ENCODE data around the gene ZNF32. TPM values are rescaled to one million over a fixed set of nuclear protein-coding genes. Genes with fewer than 3 reads are reported as not detected.

Gene ZNF32
- total and polyA plus RNA-seq, 2 experiments from 2014 or later, result 15.8 to 26.1 TPM

- Histone ChIP-seq H2AFZ (peak overlapping the region; percentile 99), H3K4me1 (ENCODE audit: insufficient read depth) (no peaks in the 10 kb centered on the region), H3K4me2 (peak overlapping the region; percentile 92), H3K9me2 (ENCODE audit: insufficient read depth) (no peaks in the 10 kb centered on the region), H3K4me3 (peak overlapping the region; percentile 64), H3K36me3 (ENCODE audit: insufficient read depth) (no peaks in the 10 kb centered on the region), H3K27me3 (ENCODE audit: insufficient read depth) (peaks cover 14% of the 10 kb centered on the region), H4K20me1 (replicated peaks; ENCODE audit: insufficient read depth) (no peaks in the 10 kb centered on the region), H3K27ac (ENCODE audit: low read depth) (no peak overlapping the region), H3K79me2 (replicated peaks; ENCODE audit: insufficient read depth) (no peaks in the 10 kb centered on the region), H3F3A (replicated peaks; ENCODE audit: low read depth) (no peaks in the 10 kb centered on the region)
- H3K27ac Mint-ChIP-seq, result no peak overlapping the region
- no peaks in the 10 kb centered on the region for H3K4me1 Mint-ChIP-seq
- peaks cover 8% of the 10 kb centered on the region; the same call in 1 of the 3 replicates for H3K9me3 Mint-ChIP-seq
- peak; percentile 29 for DNase-seq (ENCODE audit: low spot score)
- no peak overlapping the region for H3K4me3 Mint-ChIP-seq
- peak; percentile 17 for ATAC-seq
- no peaks in the 10 kb centered on the region; the same call in 2 of the 3 replicates for H3K36me3 Mint-ChIP-seq (ENCODE audit: low read depth)
- TF ChIP-seq CTCF (conservative IDR thresholded peaks at IDR 0.05; ENCODE audit: low read depth in 2 of 2), result no peak
- TF ChIP-seq JUNB (IDR thresholded peaks at IDR 0.05; ENCODE audit: unreplicated experiment), result no peak
- TF ChIP-seq POLR2AphosphoS5 (IDR thresholded peaks at IDR 0.05; ENCODE audit: low read depth), result no peak
- TF ChIP-seq, protein P1, sequence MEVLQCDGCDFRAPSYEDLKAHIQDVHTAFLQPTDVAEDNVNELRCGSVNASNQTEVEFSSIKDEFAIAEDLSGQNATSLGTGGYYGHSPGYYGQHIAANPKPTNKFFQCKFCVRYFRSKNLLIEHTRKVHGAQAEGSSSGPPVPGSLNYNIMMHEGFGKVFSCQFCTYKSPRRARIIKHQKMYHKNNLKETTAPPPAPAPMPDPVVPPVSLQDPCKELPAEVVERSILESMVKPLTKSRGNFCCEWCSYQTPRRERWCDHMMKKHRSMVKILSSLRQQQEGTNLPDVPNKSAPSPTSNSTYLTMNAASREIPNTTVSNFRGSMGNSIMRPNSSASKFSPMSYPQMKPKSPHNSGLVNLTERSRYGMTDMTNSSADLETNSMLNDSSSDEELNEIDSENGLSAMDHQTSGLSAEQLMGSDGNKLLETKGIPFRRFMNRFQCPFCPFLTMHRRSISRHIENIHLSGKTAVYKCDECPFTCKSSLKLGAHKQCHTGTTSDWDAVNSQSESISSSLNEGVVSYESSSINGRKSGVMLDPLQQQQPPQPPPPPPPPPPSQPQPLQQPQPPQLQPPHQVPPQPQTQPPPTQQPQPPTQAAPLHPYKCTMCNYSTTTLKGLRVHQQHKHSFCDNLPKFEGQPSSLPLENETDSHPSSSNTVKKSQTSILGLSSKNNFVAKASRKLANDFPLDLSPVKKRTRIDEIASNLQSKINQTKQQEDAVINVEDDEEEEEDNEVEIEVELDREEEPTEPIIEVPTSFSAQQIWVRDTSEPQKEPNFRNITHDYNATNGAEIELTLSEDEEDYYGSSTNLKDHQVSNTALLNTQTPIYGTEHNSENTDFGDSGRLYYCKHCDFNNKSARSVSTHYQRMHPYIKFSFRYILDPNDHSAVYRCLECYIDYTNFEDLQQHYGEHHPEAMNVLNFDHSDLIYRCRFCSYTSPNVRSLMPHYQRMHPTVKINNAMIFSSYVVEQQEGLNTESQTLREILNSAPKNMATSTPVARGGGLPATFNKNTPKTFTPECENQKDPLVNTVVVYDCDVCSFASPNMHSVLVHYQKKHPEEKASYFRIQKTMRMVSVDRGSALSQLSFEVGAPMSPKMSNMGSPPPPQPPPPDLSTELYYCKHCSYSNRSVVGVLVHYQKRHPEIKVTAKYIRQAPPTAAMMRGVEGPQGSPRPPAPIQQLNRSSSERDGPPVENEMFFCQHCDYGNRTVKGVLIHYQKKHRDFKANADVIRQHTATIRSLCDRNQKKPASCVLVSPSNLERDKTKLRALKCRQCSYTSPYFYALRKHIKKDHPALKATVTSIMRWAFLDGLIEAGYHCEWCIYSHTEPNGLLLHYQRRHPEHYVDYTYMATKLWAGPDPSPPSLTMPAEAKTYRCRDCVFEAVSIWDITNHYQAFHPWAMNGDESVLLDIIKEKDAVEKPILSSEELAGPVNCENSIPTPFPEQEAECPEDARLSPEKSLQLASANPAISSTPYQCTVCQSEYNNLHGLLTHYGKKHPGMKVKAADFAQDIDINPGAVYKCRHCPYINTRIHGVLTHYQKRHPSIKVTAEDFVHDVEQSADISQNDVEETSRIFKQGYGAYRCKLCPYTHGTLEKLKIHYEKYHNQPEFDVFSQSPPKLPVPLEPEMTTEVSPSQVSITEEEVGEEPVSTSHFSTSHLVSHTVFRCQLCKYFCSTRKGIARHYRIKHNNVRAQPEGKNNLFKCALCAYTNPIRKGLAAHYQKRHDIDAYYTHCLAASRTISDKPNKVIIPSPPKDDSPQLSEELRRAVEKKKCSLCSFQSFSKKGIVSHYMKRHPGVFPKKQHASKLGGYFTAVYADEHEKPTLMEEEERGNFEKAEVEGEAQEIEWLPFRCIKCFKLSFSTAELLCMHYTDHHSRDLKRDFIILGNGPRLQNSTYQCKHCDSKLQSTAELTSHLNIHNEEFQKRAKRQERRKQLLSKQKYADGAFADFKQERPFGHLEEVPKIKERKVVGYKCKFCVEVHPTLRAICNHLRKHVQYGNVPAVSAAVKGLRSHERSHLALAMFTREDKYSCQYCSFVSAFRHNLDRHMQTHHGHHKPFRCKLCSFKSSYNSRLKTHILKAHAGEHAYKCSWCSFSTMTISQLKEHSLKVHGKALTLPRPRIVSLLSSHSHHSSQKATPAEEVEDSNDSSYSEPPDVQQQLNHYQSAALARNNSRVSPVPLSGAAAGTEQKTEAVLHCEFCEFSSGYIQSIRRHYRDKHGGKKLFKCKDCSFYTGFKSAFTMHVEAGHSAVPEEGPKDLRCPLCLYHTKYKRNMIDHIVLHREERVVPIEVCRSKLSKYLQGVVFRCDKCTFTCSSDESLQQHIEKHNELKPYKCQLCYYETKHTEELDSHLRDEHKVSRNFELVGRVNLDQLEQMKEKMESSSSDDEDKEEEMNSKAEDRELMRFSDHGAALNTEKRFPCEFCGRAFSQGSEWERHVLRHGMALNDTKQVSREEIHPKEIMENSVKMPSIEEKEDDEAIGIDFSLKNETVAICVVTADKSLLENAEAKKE (CRISPR knock-in tag; IDR thresholded peaks at IDR 0.05), result no peak
- no peak for TF ChIP-seq EZH2 (IDR thresholded peaks at IDR 0.05; ENCODE audit: low read depth, unreplicated experiment)
- TF ChIP-seq REST (IDR thresholded peaks at IDR 0.05; ENCODE audit: unreplicated experiment), result no peak
- no peak for TF ChIP-seq EZH2phosphoT487 (IDR thresholded peaks at IDR 0.05; ENCODE audit: unreplicated experiment)
- TF ChIP-seq STAT1 (IDR thresholded peaks at IDR 0.05; ENCODE audit: unreplicated experiment), result no peak
- no peak for TF ChIP-seq ZNF331 (CRISPR knock-in tag; IDR thresholded peaks at IDR 0.05; ENCODE audit: low read depth)
- TF ChIP-seq, protein P2, sequence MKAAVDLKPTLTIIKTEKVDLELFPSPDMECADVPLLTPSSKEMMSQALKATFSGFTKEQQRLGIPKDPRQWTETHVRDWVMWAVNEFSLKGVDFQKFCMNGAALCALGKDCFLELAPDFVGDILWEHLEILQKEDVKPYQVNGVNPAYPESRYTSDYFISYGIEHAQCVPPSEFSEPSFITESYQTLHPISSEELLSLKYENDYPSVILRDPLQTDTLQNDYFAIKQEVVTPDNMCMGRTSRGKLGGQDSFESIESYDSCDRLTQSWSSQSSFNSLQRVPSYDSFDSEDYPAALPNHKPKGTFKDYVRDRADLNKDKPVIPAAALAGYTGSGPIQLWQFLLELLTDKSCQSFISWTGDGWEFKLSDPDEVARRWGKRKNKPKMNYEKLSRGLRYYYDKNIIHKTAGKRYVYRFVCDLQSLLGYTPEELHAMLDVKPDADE (IDR thresholded peaks at IDR 0.05), result no peak
- no peak for TF ChIP-seq NANOG (IDR thresholded peaks at IDR 0.05; ENCODE audit: borderline replicate concordance)
- TF ChIP-seq ZNF114 (CRISPR knock-in tag; IDR thresholded peaks at IDR 0.05), result no peak
- TF ChIP-seq CREB1 (CRISPR knock-in tag; IDR thresholded peaks at IDR 0.05; ENCODE audit: low read depth), result no peak
- H3K27me3 Mint-ChIP-seq (ENCODE audit: insufficient read depth, low read depth, poor library complexity), result peaks cover 4% of the 10 kb centered on the region
These were observed 19.2 kb upstream of the ZNF32 start for GRCh38 chr10:43667761-43668386.
